Gastroesophageal sphincter (tissue), 3 donors: ENCODE measurements around the gene GOLGA3.

ENCODE experiments used
- EP300 ChIP-seq: sonication (generic); formaldehyde crosslinking; IDR thresholded peaks from one replicate; pipeline ENCODE4 v1.6.1; 2017; ENCODE audit warnings: antibody characterized with exemption, mild to moderate bottlenecking
- POLR2A ChIP-seq, 2 donors: fragments of 450-650 bp; IDR thresholded peaks; one replicate each; pipeline ENCODE4 v1.6.1; 2017; ENCODE audit warnings: antibody characterized with exemption in 2 of 2, mild to moderate bottlenecking in 2 of 2, moderate library complexity in 1 of 2
- POLR2AphosphoS5 ChIP-seq: sonication (generic); formaldehyde crosslinking; IDR thresholded peaks from one replicate; pipeline ENCODE4 v1.6.1; 2017; ENCODE audit warnings: antibody characterized with exemption
- TF ChIP-seq, protein P1 (sequence below), 4 experiments: fragments of 200-600 bp in 2 of 4; fragments of 450-650 bp in 2 of 4; sonication (generic) in 1 of 4; IDR thresholded peaks; one replicate each; pipeline ENCODE4 v1.5.1; 2017 to 2019; ENCODE audit warnings: antibody characterized with exemption in 4 of 4, mild to moderate bottlenecking in 2 of 4, moderate library complexity in 2 of 4

DNA sequence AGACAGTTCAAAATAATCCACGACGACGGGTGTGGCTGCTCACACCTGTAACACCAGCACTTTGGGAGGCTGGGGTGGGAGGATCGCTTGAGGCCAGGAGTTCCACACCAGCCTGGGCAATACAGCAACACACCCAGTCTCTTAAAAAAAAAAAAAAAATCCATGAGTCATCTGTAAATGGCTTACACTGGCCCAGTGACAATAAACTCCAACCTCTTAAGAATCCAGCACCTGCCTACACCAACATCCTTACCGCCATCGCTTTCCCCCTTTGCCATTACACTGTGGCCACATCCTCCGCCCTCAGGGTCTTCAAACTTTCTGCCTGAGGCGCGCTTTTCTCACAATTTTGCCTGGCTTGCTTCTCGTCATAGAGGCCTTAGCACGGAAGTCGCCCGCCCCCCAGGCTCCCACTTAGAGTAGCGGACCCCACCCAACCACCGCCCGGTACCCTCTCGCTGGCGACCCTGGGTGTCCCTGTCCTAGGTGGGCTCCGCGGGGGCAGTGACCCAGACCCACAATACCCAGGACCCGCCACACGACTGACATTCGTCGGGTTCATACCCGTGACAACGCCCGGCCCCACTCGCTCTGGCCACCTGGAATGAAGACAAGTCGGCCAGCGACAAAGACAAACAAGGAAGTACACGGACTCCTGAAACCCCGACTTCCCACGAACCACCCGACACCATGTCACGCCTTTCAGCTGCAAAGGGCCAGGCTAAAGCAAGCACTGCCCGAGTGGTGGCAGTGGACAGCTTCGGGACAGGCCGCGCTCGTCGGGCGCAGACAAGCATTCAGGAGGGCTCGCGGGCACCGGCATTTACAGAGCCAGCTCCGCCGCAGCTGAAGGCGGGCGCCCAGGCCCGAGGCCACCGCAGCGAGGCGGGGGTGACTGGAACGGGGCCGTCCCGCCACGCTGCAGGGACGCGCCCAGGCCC, 636 bp downstream of the GOLGA3 start:
- TF ChIP-seq POLR2AphosphoS5 (no peak), EP300 (no peak), POLR2A (IDR thresholded peaks at IDR 0.05) (no peak)
- TF ChIP-seq, protein P1, sequence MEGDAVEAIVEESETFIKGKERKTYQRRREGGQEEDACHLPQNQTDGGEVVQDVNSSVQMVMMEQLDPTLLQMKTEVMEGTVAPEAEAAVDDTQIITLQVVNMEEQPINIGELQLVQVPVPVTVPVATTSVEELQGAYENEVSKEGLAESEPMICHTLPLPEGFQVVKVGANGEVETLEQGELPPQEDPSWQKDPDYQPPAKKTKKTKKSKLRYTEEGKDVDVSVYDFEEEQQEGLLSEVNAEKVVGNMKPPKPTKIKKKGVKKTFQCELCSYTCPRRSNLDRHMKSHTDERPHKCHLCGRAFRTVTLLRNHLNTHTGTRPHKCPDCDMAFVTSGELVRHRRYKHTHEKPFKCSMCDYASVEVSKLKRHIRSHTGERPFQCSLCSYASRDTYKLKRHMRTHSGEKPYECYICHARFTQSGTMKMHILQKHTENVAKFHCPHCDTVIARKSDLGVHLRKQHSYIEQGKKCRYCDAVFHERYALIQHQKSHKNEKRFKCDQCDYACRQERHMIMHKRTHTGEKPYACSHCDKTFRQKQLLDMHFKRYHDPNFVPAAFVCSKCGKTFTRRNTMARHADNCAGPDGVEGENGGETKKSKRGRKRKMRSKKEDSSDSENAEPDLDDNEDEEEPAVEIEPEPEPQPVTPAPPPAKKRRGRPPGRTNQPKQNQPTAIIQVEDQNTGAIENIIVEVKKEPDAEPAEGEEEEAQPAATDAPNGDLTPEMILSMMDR (IDR thresholded peaks at IDR 0.05) = no peak
